ENCODE measurements around the gene LPO. TPM values are rescaled to one million over a fixed set of nuclear protein-coding genes. Genes with fewer than 3 reads are reported as not detected.

LPO gene
- total RNA-seq, 2 donors from 2014 or later: not detected

- H3K27me3 ChIP-seq: no peaks in the 10 kb centered on the region
- WGBS, 2 donors: 83 to 93% methylated on average over 11 to 21 of the region's 23 CpGs
- H3K4me1 ChIP-seq: no peaks in the 10 kb centered on the region
- ATAC-seq (no peak), DNase-seq (no peak)
- H3K27ac ChIP-seq: no peak overlapping the region
- no peaks in the 10 kb centered on the region for H3K36me3 ChIP-seq (replicated peaks in 1 of 2; ENCODE audit: insufficient read depth in 1 of 2, low read depth in 2 of 2)
- H3K9me3 ChIP-seq: no peaks in the 10 kb centered on the region
- no peak for TF ChIP-seq POLR2A (IDR thresholded peaks at IDR 0.05)
- no peak for TF ChIP-seq CTCF (IDR thresholded peaks at IDR 0.05)
- no peak overlapping the region for H3K4me3 ChIP-seq
- intact Hi-C loops (cut with DNase I): no loop called here
These were observed 72.4 kb downstream of the LPO start for GRCh38 chr17:58310511-58311428.

GRCh38 chr17:58311429-58311894 lies 73.1 kb downstream of the LPO start:
- ATAC-seq (no peak), DNase-seq (no peak)
- 79% methylated on average over 9 of the region's 9 CpGs; no CpG with 5 or more reads in 1 of the 2 donors for WGBS, 2 donors
- Histone ChIP-seq H3K4me1 (no peaks in the 10 kb centered on the region), H3K9me3 (no peaks in the 10 kb centered on the region), H3K4me3 (no peak overlapping the region), H3K27me3 (no peaks in the 10 kb centered on the region), H3K27ac (no peak overlapping the region), H3K36me3 (replicated peaks in 1 of 2; ENCODE audit: insufficient read depth in 1 of 2, low read depth in 2 of 2) (no peaks in the 10 kb centered on the region)
- TF ChIP-seq POLR2A (IDR thresholded peaks at IDR 0.05): no peak
- TF ChIP-seq CTCF (IDR thresholded peaks at IDR 0.05): no peak
- intact Hi-C loops (cut with DNase I): no loop called here

- intact Hi-C loops (cut with DNase I): no loop called here
- TF ChIP-seq POLR2A (IDR thresholded peaks at IDR 0.05): no peak
- no peak for TF ChIP-seq CTCF (IDR thresholded peaks at IDR 0.05)
- no peak overlapping the region for H3K27ac ChIP-seq
- no peaks in the 10 kb centered on the region for H3K36me3 ChIP-seq (replicated peaks in 1 of 2; ENCODE audit: insufficient read depth in 1 of 2, low read depth in 2 of 2)
- H3K4me1 ChIP-seq: no peaks in the 10 kb centered on the region
- ATAC-seq (no peak), DNase-seq (no peak)
- WGBS, 2 donors: 86 to 89% methylated on average over 15 to 18 of the region's 23 CpGs
- H3K27me3 ChIP-seq: no peaks in the 10 kb centered on the region
- H3K9me3 ChIP-seq: no peaks in the 10 kb centered on the region
- no peak overlapping the region for H3K4me3 ChIP-seq
These were observed 73.7 kb downstream of the LPO start for GRCh38 chr17:58312021-58312630.

GRCh38 chr17:58312829-58313228 lies 74.4 kb downstream of the LPO start:
- H3K4me3 ChIP-seq: no peak overlapping the region
- DNase-seq (no peak), ATAC-seq (no peak)
- TF ChIP-seq POLR2A (IDR thresholded peaks at IDR 0.05) (no peak), CTCF (IDR thresholded peaks at IDR 0.05) (no peak)
- H3K27ac ChIP-seq: no peak overlapping the region
- no peaks in the 10 kb centered on the region for H3K4me1 ChIP-seq
- no peaks in the 10 kb centered on the region for H3K9me3 ChIP-seq
- intact Hi-C loops (cut with DNase I): no loop called here
- no peaks in the 10 kb centered on the region for H3K36me3 ChIP-seq (replicated peaks in 1 of 2; ENCODE audit: insufficient read depth in 1 of 2, low read depth in 2 of 2)
- WGBS, 2 donors: 53 to 54% methylated on average over 1 of the region's 1 CpG
- H3K27me3 ChIP-seq: no peaks in the 10 kb centered on the region

All from body of pancreas (tissue), 4 donors.